HepG2 (cell line): ENCODE results near the gene RPL37. TPM values are rescaled to one million over a fixed set of nuclear protein-coding genes. Genes with fewer than 3 reads are reported as not detected.

ENCODE experiments used
- BCL3 ChIP-seq: sonication (generic); formaldehyde crosslinking; IDR thresholded peaks from 2 replicates; pipeline ENCODE4 v1.5.1; 2020; ENCODE audit warnings: mild to moderate bottlenecking, missing genetic modification reagents, moderate library complexity
- FOXJ3 ChIP-seq: sonication (generic); formaldehyde crosslinking; IDR thresholded peaks from 2 replicates; pipeline ENCODE4 v1.4.0; 2020; ENCODE audit warnings: missing genetic modification reagents, mild to moderate bottlenecking, borderline replicate concordance
- GABPA ChIP-seq, 2 experiments: IDR thresholded peaks; 2 replicates each; pipeline ENCODE4 v1.6.1; 2011 to 2016; ENCODE audit warnings: low read depth in 2 of 2, low read length in 1 of 2, missing biosample characterization in 1 of 2, missing genetic modification characterization in 1 of 2
- NCOR1 ChIP-seq: fragments of 200-600 bp; sonication (generic); IDR thresholded peaks from 2 replicates; pipeline ENCODE4 v1.7.0; 2017; ENCODE audit warnings: antibody characterized with exemption, low read length, borderline replicate concordance
- POLR2A ChIP-seq, 2 experiments: IDR thresholded peaks; 2 replicates each; pipeline ENCODE4 v1.6.1; 2011; ENCODE audit warnings: low read depth in 2 of 2, low read length in 2 of 2, mild to moderate bottlenecking in 1 of 2, moderate library complexity in 1 of 2; ENCODE audit not compliant: insufficient read depth in 1 of 2
- SOX6 ChIP-seq, 2 experiments: fragments of 450-650 bp in 1 of 2; sonication (generic) in 1 of 2; formaldehyde crosslinking in 1 of 2; IDR thresholded peaks; 2 replicates each; pipeline versions ENCODE4 v1.4.0 to v1.6.1; 2017 to 2020; ENCODE audit warnings: antibody characterized with exemption in 1 of 2, mild to moderate bottlenecking in 1 of 2, missing genetic modification reagents in 1 of 2
- ZBTB34 ChIP-seq: sonication (generic); formaldehyde crosslinking; IDR thresholded peaks from 2 replicates; pipeline ENCODE4 v1.8.0; 2022; ENCODE audit warnings: mild to moderate bottlenecking, missing genetic modification reagents
- ZKSCAN1 ChIP-seq: fragments of 150-350 bp; IDR thresholded peaks from 2 replicates; pipeline ENCODE4 v1.6.1; 2014; ENCODE audit warnings: low read length
- ZNF644 ChIP-seq: IDR thresholded peaks from 2 replicates; pipeline ENCODE4 v1.6.1; 2016; ENCODE audit warnings: low read depth
- ZNF749 ChIP-seq: sonication (generic); formaldehyde crosslinking; IDR thresholded peaks from 2 replicates; pipeline ENCODE4 v1.8.0; 2022; ENCODE audit warnings: mild to moderate bottlenecking, missing genetic modification reagents, moderate library complexity, borderline replicate concordance
- polyA plus RNA-seq, 8 experiments: library from polyadenylated mRNA; depleted of rRNA in 3 of 8; stranded (reverse) in 7 of 8; unstranded in 1 of 8; fragments of >200 nt; fragmentation: Illumina TruSeq in 4 of 8; extraction: Trizol in 4 of 8; gene quantifications; 2 replicates each; pipeline versions ENCODE4 v1.2.1 to v1.2.3, GENCODE V29; 2011 to 2016; ENCODE audit warnings: low read depth in 4 of 8, missing spikeins in 1 of 8, mixed read lengths in 1 of 8; ENCODE audit not compliant: insufficient read depth in 1 of 8
- total RNA-seq, 5 experiments: library from RNA; depleted of rRNA; stranded (reverse); fragments of >200 nt; fragmentation: Illumina TruSeq; extraction: Trizol; gene quantifications; 2 replicates each; pipeline ENCODE4 v1.2.3, GENCODE V29; 2016; ENCODE audit warnings: low read depth in 1 of 5
- TF ChIP-seq, protein P1 (sequence below): sonication (generic); formaldehyde crosslinking; IDR thresholded peaks from 2 replicates; pipeline ENCODE4 v1.5.0; 2020; ENCODE audit warnings: missing genetic modification reagents
- TF ChIP-seq, protein P2 (sequence below): sonication (generic); formaldehyde crosslinking; IDR thresholded peaks from 2 replicates; pipeline ENCODE4 v1.5.0; 2020; ENCODE audit warnings: missing genetic modification reagents, mild to moderate bottlenecking, borderline replicate concordance
- TF ChIP-seq, protein P3 (sequence below): sonication (generic); formaldehyde crosslinking; IDR thresholded peaks from 2 replicates; pipeline ENCODE4 v1.5.0; 2020; ENCODE audit warnings: mild to moderate bottlenecking, missing genetic modification reagents

The RPL37 gene
- total and polyA plus RNA-seq, 2 of the 13 experiments (the other 11 are each of a cell fraction or from before 2014, with no cell fraction given), result 1,981 to 3,367 TPM

DNA sequence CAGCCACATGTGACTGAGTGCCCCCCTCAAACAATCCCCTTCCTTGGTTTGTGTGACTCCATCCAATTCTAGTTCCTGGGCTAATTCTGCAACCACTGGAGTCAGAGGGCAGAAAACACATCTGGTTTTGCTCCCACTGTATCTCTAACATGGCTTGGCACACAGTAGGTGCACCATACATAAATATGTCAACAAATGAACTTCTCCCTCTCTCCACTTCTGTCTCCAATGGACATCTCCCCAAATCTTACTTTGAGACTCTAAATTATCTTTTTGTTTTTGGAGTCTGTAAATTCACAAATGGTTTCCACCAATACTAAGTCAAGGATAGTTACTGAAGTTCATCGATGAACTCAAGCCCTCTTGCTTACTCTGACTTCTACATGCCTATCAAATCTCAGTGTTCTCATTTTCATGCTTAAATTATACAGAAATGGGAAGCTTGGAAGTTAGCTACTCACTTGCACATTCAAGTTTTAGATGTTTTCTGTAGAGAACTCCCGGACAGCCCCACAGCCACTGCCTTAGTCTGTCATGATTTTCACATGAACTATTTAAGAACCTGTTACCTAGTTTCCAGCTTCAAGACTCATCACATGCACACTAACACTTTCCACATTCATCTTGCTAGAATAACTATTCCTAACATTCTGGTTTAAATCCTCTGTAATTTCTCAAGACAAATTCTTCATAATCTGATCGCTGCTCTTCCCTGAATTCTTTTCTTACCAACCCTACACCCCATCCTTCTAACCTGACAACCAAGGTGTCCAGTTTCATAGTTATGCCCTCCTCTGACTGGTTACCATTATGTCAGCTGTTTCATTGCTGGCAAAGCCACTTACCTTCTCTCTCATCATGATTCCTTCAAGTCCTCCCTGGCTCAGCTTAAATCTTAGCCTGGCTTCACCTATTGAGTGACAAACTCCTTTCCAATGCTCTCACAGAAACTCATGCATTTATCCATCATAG, 6.0 kb downstream of the RPL37 start (continued):
- no peak for TF ChIP-seq SOX6 (IDR thresholded peaks at IDR 0.05)
- TF ChIP-seq SOX6 (CRISPR knock-in tag; IDR thresholded peaks at IDR 0.05), result no peak
- TF ChIP-seq, protein P1, sequence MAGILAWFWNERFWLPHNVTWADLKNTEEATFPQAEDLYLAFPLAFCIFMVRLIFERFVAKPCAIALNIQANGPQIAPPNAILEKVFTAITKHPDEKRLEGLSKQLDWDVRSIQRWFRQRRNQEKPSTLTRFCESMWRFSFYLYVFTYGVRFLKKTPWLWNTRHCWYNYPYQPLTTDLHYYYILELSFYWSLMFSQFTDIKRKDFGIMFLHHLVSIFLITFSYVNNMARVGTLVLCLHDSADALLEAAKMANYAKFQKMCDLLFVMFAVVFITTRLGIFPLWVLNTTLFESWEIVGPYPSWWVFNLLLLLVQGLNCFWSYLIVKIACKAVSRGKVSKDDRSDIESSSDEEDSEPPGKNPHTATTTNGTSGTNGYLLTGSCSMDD, result no peak
- no peak for TF ChIP-seq ZNF644 (CRISPR knock-in tag)
- TF ChIP-seq POLR2A (IDR thresholded peaks at IDR 0.05; ENCODE audit: insufficient read depth in 1 of 2, low read depth in 2 of 2, low read length in 2 of 2), result peak in 1 of 2 experiments; percentile 57; a peak in 2 of 4 replicates
- TF ChIP-seq BCL3, result no peak
- peak; percentile 92 for TF ChIP-seq ZKSCAN1
- no peak for TF ChIP-seq GABPA (IDR thresholded peaks at IDR 0.05; ENCODE audit: low read depth, low read length)
- TF ChIP-seq GABPA (CRISPR knock-in tag; IDR thresholded peaks at IDR 0.05; ENCODE audit: low read depth), result no peak
- no peak for TF ChIP-seq FOXJ3 (CRISPR knock-in tag)
- no peak for TF ChIP-seq ZNF749 (CRISPR knock-in tag)
- TF ChIP-seq, protein P2, sequence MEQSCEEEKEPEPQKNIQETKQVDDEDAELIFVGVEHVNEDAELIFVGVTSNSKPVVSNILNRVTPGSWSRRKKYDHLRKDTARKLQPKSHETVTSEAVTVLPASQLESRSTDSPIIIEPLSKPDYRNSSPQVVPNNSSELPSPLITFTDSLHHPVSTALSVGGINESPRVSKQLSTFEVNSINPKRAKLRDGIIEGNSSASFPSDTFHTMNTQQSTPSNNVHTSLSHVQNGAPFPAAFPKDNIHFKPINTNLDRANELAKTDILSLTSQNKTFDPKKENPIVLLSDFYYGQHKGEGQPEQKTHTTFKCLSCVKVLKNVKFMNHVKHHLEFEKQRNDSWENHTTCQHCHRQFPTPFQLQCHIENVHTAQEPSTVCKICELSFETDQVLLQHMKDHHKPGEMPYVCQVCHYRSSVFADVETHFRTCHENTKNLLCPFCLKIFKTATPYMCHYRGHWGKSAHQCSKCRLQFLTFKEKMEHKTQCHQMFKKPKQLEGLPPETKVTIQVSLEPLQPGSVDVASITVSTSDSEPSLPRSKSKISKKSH (CRISPR knock-in tag), result no peak
- no peak for TF ChIP-seq NCOR1
- TF ChIP-seq ZBTB34 (CRISPR knock-in tag), result no peak
- TF ChIP-seq, protein P3, sequence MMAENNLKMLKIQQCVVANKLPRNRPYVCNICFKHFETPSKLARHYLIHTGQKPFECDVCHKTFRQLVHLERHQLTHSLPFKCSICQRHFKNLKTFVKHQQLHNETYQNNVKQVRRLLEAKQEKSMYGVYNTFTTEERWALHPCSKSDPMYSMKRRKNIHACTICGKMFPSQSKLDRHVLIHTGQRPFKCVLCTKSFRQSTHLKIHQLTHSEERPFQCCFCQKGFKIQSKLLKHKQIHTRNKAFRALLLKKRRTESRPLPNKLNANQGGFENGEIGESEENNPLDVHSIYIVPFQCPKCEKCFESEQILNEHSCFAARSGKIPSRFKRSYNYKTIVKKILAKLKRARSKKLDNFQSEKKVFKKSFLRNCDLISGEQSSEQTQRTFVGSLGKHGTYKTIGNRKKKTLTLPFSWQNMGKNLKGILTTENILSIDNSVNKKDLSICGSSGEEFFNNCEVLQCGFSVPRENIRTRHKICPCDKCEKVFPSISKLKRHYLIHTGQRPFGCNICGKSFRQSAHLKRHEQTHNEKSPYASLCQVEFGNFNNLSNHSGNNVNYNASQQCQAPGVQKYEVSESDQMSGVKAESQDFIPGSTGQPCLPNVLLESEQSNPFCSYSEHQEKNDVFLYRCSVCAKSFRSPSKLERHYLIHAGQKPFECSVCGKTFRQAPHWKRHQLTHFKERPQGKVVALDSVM, result no peak
